CD1c-positive myeloid dendritic cell (primary cell): ENCODE results near the gene OR4C3.
"Not testable (repeated sequence)": the region's sequence is repeated elsewhere in the genome, so short reads cannot be mapped to it uniquely, and the experiment has no call there.

Source experiments
- DNase-seq: peaks from one replicate; pipeline ENCODE4 v3.0.0-alpha.2; 2016; ENCODE audit errors: extremely low spot score

Gene OR4C3

GRCh38 chr11:48324620-48325019 is at the start of gene OR4C3:
TSS of gene OR4C3 (plus strand) at chr11:48324920. CDS start at chr11:48325022, 102 bp downstream.
- DNase-seq: not testable (repeated sequence)

DNA sequence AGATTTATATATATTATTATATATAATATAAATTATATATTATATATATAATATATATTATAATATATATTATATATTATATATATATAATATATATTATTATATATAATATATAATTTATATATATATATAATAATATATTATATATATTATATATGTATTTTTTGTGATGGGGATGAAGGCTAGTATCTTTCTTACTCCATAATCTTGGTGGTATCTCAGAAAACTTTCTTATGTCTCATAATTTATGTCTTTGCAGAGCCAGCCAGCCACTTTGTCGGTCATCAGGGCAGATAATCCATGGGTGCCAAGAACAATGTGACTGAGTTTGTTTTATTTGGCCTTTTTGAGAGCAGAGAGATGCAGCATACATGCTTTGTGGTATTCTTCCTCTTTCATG is 18.8 kb upstream of the OR4C3 start, which contains the start of gene OR4S1:
Gene OR4S1 (plus strand): TSS at position 301 of the 400 bp plus-strand sequence. CDS start 0 bp downstream, at position 301.
- DNase-seq: no peak

GRCh38 chr11:48307760-48308386 is 16.8 kb upstream of the OR4C3 start:
- peak; percentile 64 for DNase-seq

DNA sequence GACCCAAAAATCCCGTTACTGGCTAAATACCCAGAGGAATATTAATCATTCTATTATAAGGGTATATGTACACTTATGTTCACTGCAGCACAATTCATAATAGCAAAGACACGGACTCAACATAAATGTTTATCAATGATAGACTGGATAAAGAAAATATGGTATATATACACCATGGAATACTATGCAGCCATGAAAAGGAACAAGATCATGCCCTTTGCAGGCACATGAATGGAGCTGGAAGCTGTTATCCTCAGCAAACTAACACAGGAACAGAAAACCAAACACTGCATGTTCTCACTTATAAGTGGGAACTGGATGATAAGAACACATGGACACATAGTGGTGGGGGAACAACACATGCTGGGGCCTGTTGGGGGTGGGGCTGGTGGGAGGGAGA is 11.1 kb upstream of the OR4C3 start:
- DNase-seq: not testable (repeated sequence)

GRCh38 chr11:48319813-48320212 is 4.9 kb upstream of the OR4C3 start:
- not testable (repeated sequence) for DNase-seq

- DNase-seq: peak; percentile 1
Measured at GRCh38 chr11:48341466-48341865, 16.7 kb downstream of the OR4C3 start.

- DNase-seq: not testable (repeated sequence)
Measured at GRCh38 chr11:48342505-48342904, 17.8 kb downstream of the OR4C3 start.

DNA sequence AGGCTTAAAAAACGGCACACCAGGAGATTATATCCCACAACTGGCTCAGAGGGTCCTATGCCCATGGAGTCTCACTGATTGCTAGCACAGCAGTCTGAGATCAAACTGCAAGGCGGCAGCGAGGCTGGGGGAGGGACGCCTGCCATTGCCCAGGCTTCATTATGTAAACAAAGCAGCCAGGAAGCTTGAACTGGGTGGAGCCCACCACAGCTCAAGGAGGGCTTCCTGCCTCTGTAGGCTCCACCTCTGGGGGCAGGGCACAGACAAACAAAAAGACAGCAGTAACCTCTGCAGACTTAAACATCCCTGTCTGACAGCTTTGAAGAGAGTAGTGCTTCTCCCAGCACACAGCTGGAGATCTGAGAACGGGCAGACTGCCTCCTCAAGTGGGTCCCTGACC is 21.6 kb downstream of the OR4C3 start:
- not testable (repeated sequence) for DNase-seq

- no peak for DNase-seq
Measured at GRCh38 chr11:48354013-48354412, 29.3 kb downstream of the OR4C3 start.

DNA sequence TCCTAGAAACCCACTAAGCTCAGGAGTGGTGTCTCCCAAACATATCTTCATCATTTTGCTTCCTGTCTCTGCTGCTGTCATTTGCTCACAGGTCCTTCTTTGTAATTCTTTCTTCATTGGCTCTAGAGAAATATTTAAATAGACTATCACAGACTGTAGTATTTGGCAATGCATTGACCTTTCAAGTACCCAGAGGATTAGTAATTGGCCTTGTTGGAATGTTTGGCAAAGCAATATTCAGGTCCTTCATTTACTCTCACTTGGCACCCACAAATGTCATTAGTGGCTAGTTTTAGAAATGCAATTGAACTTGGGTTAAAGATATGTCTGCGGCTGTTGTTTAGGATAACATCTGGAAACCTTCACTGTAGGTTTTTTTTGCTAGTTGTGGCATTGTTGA is 30.0 kb downstream of the OR4C3 start:
- no peak for DNase-seq

GRCh38 chr11:48361289-48361688 is 36.6 kb downstream of the OR4C3 start:
- not testable (repeated sequence) for DNase-seq

GRCh38 chr11:48366365-48366764 is 41.6 kb downstream of the OR4C3 start, which contains the start of gene OR4C5:
TSS of gene OR4C5 (minus strand) at chr11:48366465. CDS start at chr11:48366465, 0 bp downstream.
- no peak for DNase-seq
